Body of pancreas (tissue), 4 donors: ENCODE measurements around the gene SNX30. TPM values are rescaled to one million over a fixed set of nuclear protein-coding genes. Genes with fewer than 3 reads are reported as not detected.

Experiments used
- ATAC-seq: fragments of 150-250 bp; one replicate; pipeline ENCODE4 v1.9.1; 2016
- DNase-seq, 4 donors: peaks; one replicate each; pipeline ENCODE4 v3.0.0-alpha.2; 2019
- H3K27ac ChIP-seq, 4 donors: fragments of 200-600 bp; sonication (generic); 1 replicate in 3 of 4; 2 replicates in 1 of 4; pipeline versions ENCODE4 v1.5.1 to v1.6.1; 2016 to 2019; ENCODE audit warnings: mild to moderate bottlenecking in 1 of 4, mixed read lengths in 1 of 4, moderate library complexity in 1 of 4
- H3K27me3 ChIP-seq, 2 donors: fragments of 200-600 bp; sonication (generic); one replicate each; pipeline ENCODE4 v1.6.0; 2016; ENCODE audit warnings: mild to moderate bottlenecking in 1 of 2
- H3K36me3 ChIP-seq, 2 donors: fragments of 200-600 bp; sonication (generic); replicated peaks in 1 of 2; 2 replicates each; pipeline ENCODE4 v1.5.1; 2016; ENCODE audit warnings: low read depth in 2 of 2; ENCODE audit not compliant: insufficient read depth in 1 of 2
- H3K4me1 ChIP-seq: fragments of 200-600 bp; sonication (generic); one replicate; pipeline ENCODE4 v1.6.0; 2016
- H3K4me3 ChIP-seq, 2 donors: fragments of 200-600 bp; sonication (generic); 1 replicate in 1 of 2; 2 replicates in 1 of 2; pipeline ENCODE4 v1.5.1; 2016 to 2019
- H3K9me3 ChIP-seq, 3 donors: fragments of 200-600 bp; sonication (generic); 1 replicate in 2 of 3; 2 replicates in 1 of 3; pipeline ENCODE4 v1.5.1; 2016
- POLR2A ChIP-seq, 3 donors: fragments of 450-650 bp; IDR thresholded peaks; one replicate each; pipeline ENCODE4 v1.6.1; 2016; ENCODE audit warnings: antibody characterized with exemption in 3 of 3, mild to moderate bottlenecking in 2 of 3
- WGBS, 2 donors: methylation state at CpG; one replicate each; pipeline ENCODE4 v1.1.5; 2017; 5-methylcytosine and 5-hydroxymethylcytosine counted together
- intact Hi-C: fragments of 100-400 bp; cut with DNase I; formaldehyde crosslinking; loops from one replicate; pipeline ENCODE4 v1.15.1; 2023
- total RNA-seq, 2 donors: library from RNA; depleted of rRNA; stranded (reverse); fragments of >200 nt; gene quantifications; one replicate each; pipeline ENCODE4 v1.1.0, GENCODE V29; 2016
- TF ChIP-seq, protein P1 (sequence below), 7 experiments: fragments of 450-650 bp in 4 of 7; fragments of 200-600 bp in 3 of 7; sonication (generic) in 3 of 7; IDR thresholded peaks; one replicate each; pipeline ENCODE4 v1.5.1; 2016 to 2019; ENCODE audit warnings: antibody characterized with exemption in 7 of 7

Gene SNX30
- total RNA-seq, 2 donors from 2014 or later, result 4.6 to 8.6 TPM

- TF ChIP-seq POLR2A (IDR thresholded peaks at IDR 0.05), result no peak
- TF ChIP-seq, protein P1, sequence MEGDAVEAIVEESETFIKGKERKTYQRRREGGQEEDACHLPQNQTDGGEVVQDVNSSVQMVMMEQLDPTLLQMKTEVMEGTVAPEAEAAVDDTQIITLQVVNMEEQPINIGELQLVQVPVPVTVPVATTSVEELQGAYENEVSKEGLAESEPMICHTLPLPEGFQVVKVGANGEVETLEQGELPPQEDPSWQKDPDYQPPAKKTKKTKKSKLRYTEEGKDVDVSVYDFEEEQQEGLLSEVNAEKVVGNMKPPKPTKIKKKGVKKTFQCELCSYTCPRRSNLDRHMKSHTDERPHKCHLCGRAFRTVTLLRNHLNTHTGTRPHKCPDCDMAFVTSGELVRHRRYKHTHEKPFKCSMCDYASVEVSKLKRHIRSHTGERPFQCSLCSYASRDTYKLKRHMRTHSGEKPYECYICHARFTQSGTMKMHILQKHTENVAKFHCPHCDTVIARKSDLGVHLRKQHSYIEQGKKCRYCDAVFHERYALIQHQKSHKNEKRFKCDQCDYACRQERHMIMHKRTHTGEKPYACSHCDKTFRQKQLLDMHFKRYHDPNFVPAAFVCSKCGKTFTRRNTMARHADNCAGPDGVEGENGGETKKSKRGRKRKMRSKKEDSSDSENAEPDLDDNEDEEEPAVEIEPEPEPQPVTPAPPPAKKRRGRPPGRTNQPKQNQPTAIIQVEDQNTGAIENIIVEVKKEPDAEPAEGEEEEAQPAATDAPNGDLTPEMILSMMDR (IDR thresholded peaks at IDR 0.05), result no peak
- 74 to 87% methylated on average over 2 of the region's 2 CpGs for WGBS, 2 donors
- Histone ChIP-seq H3K27me3 (no peaks in the 10 kb centered on the region), H3K36me3 (no peaks in the 10 kb centered on the region), H3K27ac (no peak overlapping the region), H3K4me3 (no peak overlapping the region), H3K9me3 (no peaks in the 10 kb centered on the region), H3K4me1 (peaks cover 13% of the 10 kb centered on the region)
- no peak for DNase-seq
- intact Hi-C loops, result no loop called here
- no peak for ATAC-seq
These were observed 87.8 kb downstream of the SNX30 start for GRCh38 chr9:112838342-112838741.

GRCh38 chr9:112839331-112839730 is 88.8 kb downstream of the SNX30 start:
- intact Hi-C loops, result no loop called here
- Histone ChIP-seq H3K36me3 (no peaks in the 10 kb centered on the region), H3K27ac (no peak overlapping the region), H3K27me3 (no peaks in the 10 kb centered on the region), H3K4me3 (no peak overlapping the region), H3K4me1 (peaks cover 13% of the 10 kb centered on the region), H3K9me3 (no peaks in the 10 kb centered on the region)
- ATAC-seq, result no peak
- DNase-seq, result no peak
- 82 to 91% methylated on average over 8 of the region's 8 CpGs for WGBS, 2 donors
- no peak for TF ChIP-seq POLR2A (IDR thresholded peaks at IDR 0.05)
- TF ChIP-seq, protein P1 (IDR thresholded peaks at IDR 0.05), result no peak

GRCh38 chr9:112841261-112841660 is 90.7 kb downstream of the SNX30 start:
- no peak overlapping the region for H3K27ac ChIP-seq
- no peak overlapping the region for H3K4me3 ChIP-seq
- intact Hi-C loops, result no loop called here
- 51 to 60% methylated on average over 3 of the region's 3 CpGs for WGBS, 2 donors
- DNase-seq, result no peak
- H3K27me3 ChIP-seq, result no peaks in the 10 kb centered on the region
- no peaks in the 10 kb centered on the region for H3K9me3 ChIP-seq
- ATAC-seq, result no peak
- TF ChIP-seq, protein P1 (IDR thresholded peaks at IDR 0.05), result no peak
- TF ChIP-seq POLR2A (IDR thresholded peaks at IDR 0.05), result no peak
- no peaks in the 10 kb centered on the region for H3K36me3 ChIP-seq
- H3K4me1 ChIP-seq, result peaks cover 18% of the 10 kb centered on the region

- no peak for TF ChIP-seq POLR2A (IDR thresholded peaks at IDR 0.05)
- TF ChIP-seq, protein P1 (IDR thresholded peaks at IDR 0.05), result no peak
- no peaks in the 10 kb centered on the region for H3K27me3 ChIP-seq
- peaks cover 9% of the 10 kb centered on the region for H3K4me1 ChIP-seq
- ATAC-seq (no peak), DNase-seq (no peak)
- no peaks in the 10 kb centered on the region for H3K9me3 ChIP-seq
- no peak overlapping the region for H3K4me3 ChIP-seq
- H3K36me3 ChIP-seq, result no peaks in the 10 kb centered on the region
- no peak overlapping the region for H3K27ac ChIP-seq
- WGBS, 2 donors, result 85 to 87% methylated on average over 4 of the region's 4 CpGs
- intact Hi-C loops, result no loop called here
These were observed 92.0 kb downstream of the SNX30 start for GRCh38 chr9:112842555-112842954.

GRCh38 chr9:112844771-112845542 is 94.4 kb downstream of the SNX30 start:
- Histone ChIP-seq H3K27ac (no peak overlapping the region), H3K4me3 (no peak overlapping the region), H3K9me3 (no peaks in the 10 kb centered on the region), H3K27me3 (no peaks in the 10 kb centered on the region), H3K36me3 (no peaks in the 10 kb centered on the region), H3K4me1 (peaks cover 9% of the 10 kb centered on the region)
- intact Hi-C loops, result no loop called here
- TF ChIP-seq, protein P1 (IDR thresholded peaks at IDR 0.05), result peak; percentile 87 to 98 (median 91)
- no peak for TF ChIP-seq POLR2A (IDR thresholded peaks at IDR 0.05)
- WGBS, 2 donors, result 25 to 26% methylated on average over 15 of the region's 15 CpGs
- DNase-seq, result peak; percentile 74 to 83 (median 78)
- peak; percentile 82 for ATAC-seq
